Spleen (tissue), 7 donors: ENCODE measurements around the gene TMEM198.

Source experiments
- CTCF ChIP-seq, 11 experiments: fragments of 200-600 bp in 7 of 11; fragments of 450-650 bp in 4 of 11; sonication (generic) in 4 of 11; IDR thresholded peaks in 8 of 11; conservative IDR thresholded peaks in 3 of 11; 1 replicate in 7 of 11; 2 replicates in 4 of 11; pipeline versions ENCODE4 v1.4.0 to v1.8.0; 2016 to 2021; ENCODE audit warnings: antibody characterized with exemption in 11 of 11, inconsistent platforms in 4 of 11, mild to moderate bottlenecking in 1 of 11
- POLR2AphosphoS5 ChIP-seq, 3 donors: sonication (generic); formaldehyde crosslinking; IDR thresholded peaks; one replicate each; pipeline ENCODE4 v1.5.1; 2017; ENCODE audit warnings: antibody characterized with exemption in 3 of 3
- donor health status: DM: no; HTN: no; CAD: no; lungs with moderate emphysema.
- donor health status: DM: no; HTN: no; CAD: no.
- donor health status: DM: no; HTN: no; CAD: no.

DNA sequence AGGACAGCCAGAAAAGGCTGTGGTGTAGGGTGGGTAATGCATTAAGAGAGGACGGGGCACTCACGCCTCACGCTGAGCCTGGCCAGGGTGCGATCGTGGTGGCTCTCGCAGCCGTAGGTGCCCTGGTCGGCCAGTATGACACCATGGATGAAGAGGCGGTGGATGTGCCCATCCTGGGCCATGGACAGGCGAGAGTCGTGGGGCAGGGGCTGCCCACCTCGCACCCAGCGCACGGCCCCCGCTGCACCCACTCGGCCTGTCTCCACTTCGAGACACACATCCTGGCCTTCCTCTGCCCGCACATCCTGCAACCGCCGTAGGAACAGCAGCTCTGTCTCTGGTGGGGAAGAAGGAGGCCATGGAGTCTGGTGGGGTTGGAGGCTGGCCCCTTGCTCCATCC, 12.1 kb downstream of the TMEM198 start:
- no peak for TF ChIP-seq CTCF (IDR thresholded peaks at IDR 0.05 in 8 of 11, conservative IDR thresholded peaks at IDR 0.05 in 3 of 11)
- no peak for TF ChIP-seq POLR2AphosphoS5 (IDR thresholded peaks at IDR 0.05)
